GM19455 (cell line): Measurements from ENCODE around the gene CXXC1.
"Not testable (repeated sequence)": the region's sequence is repeated elsewhere in the genome, so short reads cannot be mapped to it uniquely, and the experiment has no call there.

Source experiments
- ATAC-seq: cut with Tn5 transposase; IDR thresholded peaks from one replicate; pipeline ENCODE4 v1.9.1; 2021; ENCODE audit not compliant: unreplicated experiment

CXXC1 gene

DNA sequence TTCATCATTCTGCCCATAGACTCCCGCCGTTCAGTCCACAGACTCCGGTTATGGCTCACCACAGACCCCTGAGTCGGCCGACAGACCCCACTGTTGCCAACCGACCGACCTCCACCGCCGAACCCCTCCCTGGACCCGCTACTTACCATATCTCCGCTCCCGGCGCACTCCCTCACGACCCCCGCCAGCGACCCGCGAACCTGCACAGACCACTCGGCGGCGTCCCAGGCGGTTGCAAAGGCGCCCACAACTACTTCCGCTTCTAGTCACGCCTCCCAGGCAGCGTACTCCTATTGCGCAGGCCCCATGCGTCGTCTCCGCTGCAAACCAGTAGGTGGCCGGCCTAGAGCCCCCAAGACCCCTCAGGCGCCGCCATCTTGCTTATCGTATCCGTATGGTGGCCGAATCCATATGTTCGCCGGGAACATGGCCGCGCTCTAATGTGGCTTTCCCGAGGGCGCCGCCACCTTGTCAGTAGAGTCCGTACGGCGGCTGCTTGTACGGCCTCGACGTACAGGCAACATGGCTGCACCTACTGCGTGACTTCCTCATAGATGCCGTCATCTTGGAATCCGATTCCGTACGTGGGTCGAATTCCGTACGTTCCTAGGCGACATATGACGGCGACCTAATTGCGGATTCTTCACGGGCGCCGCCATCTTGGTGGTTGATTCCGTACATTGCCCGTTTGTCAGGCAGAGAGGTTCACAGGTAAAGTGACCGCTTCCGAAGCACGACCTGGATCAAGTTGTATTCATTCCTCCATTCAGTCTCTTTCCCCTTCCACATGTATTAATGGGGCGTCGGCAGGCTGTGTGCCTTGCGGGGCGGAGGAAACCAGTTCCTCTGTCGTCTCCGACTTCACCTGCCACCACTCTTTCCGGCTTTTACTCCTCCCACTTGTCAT is at the start of gene CXXC1:
Gene CXXC1, minus strand, starts transcription at position 252 of the 907 bp plus-strand sequence. Its CDS starts 103 bp downstream, at position 149.
- ATAC-seq, result peak; percentile 89

DNA sequence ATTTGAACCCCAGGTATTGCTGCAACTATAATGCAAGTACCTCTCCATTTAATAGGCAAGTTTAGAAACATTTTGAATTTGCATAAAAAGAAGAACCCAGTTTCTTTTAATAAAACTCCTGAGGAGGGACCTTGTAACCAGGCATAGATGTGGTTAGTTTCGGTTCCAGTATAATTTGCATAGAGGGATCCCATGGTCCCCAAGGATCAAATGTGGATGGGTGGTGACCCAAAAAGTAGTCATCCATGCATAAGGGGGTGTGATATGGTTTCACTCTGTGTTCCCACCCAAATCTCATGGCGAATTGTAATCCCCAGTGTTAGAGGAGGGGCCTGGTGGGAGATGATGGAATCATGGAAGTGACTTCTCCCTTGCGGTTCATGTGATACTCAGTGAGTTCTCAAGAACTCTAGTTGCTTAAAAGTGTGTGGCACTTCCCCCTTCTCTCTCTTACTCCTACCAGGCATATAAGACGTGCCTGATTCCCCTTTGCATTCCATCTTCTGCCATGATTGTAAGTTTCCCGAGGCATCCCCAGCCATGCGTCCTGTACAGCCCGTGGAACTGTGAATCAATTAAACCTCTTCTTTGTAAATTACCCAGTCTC is 47.2 kb upstream of the CXXC1 start:
- ATAC-seq, result peak; percentile 61

DNA sequence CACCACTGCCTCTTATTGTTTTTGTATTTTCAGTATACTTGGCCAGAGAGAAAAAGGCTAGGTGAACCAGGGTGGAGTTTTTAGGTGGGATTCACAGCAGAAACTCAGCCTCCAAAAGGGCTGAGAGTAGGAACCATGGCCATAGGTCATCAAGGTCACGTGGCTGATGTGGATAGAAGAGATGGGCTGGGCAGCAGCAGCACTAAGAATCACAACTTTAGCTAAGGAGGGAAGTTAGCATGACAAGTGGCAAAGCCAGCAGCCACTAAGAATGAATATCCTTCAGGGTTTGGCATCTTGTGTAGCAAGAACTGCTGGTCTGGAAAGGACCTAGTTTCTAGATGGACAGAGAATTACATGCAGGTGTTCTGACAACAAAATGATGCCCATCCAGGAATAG is 44.2 kb upstream of the CXXC1 start:
- no peak for ATAC-seq

DNA sequence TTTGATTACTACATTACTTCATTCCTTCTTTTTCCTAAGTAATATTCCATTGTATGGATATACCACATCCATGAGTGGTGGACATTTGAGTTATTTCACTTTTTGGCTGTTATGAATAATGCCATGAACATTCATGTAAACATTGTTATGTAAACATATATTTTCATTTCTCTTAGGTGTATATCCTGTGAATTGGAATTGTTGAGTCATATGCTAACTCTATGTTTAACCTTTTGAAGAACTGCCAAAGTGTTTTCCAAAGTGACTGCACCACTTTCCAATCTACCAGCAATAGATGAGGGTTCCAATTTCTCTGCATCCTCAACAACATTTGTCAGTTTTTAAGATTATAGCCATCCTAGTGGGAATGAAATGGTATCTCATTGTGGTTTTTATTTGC is 42.7 kb upstream of the CXXC1 start:
- ATAC-seq, result no peak

DNA sequence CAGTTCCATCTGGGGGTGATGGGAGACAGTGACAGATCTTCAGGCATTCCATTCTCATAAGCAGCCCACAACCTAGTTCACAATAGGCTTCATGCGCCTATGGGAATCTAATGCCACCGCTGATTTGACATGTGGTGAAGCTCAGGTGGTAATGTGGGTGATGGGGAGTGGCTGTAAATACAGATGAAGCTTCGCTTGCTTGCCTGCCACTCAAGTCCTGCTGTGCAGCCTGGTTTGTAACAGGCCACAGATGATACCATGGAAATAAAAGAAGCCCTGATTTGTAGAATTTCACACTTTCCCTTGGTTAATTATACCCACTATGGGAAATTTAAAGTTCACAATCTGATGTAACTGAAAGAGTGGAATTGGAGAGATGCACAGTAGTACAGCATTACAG is 40.5 kb upstream of the CXXC1 start:
- ATAC-seq, result no peak

DNA sequence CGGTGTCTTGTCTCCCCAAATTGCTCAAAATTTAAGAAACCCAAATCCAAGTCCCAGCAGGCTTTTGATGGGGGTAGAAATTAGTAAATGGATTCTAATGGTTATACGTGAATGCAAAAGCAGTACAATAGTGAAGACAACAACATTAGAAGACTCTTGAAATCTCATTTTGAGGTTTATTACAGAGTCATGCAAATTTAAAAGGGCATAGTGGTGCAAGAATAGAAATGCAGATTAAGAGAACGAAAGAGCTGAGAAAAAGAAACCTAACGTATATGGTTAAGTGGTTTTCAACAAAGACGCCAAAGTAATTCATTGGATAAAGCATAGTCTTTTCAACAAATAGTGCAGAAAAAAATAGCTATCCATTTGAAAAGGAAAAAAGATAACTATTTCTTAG is 33.2 kb upstream of the CXXC1 start:
- ATAC-seq, result peak; percentile 80

DNA sequence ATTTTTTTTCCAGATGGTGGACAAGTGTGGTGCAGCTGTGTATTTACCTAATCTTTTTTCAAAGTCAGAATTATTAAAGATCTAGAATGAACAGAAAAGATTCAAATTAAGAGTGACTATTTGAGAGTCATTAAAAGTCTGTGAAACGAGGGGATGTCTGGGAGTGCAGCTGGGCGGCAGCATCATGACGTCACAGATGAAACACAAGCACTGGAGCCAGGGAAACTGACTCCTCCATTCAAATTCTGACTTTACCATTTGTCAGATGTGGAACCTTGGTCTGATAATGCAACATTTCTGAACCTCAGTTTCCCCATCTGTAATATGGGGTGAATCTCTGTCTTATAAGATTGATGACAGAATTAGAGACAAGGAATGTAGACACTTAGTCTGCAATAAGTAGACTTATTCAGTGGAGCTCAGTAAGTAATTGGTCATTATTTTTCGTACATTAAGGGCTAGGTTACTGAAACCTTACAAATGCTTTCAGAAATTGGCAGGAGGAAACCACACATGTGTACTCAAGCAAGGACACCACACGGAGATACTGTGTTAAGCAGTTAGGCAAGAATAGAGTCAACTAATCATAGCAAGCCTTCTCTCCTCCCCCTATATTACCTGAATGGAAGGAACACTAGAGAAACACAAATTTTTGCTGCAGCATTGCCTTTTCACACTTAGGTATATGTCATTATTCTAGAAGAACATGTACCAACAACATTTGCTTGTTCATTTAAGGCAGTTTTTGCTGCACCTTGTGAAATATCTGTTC is 27.8 kb upstream of the CXXC1 start:
- ATAC-seq, result peak; percentile 80

DNA sequence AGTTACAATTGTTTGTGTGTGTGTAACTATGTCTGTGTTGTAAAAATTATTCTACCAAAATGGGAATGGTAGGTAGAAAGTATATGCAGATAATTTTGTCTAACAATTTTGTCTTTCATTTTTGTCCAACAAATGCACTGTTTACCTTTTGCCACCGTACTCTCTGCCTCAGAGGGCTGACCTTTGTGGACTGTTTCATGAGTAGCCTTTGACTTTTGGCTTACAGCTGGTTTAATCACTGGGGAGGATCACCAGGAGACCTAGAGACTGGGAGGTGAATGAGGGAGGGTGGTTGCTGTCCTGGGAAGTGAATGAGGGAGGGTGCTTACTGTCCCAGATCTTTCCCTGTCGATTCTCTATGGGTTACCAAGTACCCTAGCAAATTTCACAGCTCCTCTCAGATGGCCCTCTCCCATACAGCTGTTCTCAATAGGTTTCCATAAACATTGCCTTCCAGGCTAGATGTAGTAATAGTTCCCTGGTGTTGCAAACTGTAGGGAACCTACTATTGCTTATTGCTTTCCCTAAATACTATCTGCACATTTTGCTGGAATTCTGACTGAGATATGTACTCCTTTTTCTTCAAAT is 26.5 kb upstream of the CXXC1 start:
- no peak for ATAC-seq

DNA sequence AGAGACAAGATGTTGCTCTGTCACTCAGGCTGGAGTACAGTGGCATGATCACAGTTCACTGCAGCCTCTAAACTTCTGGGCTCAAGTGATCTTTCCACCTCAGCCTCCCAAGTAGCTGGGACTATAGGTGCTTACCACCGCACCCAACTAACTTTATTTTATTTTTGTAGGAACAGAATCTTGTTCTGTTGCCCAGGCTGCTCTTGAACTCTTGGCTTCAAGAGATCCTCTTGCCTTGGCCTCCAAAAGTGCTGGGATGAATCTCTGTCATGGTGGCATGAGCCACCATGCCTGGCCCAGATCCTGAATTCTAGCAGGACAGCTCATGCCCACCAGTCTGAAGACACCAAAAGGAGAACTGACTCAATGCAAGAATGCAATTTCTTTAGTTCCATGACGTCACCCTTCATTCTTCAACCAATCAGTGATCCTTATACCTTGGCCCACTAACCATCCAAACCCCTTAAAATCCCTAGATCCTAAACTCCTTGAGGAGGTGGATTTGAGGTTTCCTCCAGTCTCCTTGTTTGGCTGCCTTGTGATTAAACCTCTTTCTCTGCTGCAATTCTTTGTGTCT is 25.6 kb upstream of the CXXC1 start:
- peak; percentile 4 for ATAC-seq

DNA sequence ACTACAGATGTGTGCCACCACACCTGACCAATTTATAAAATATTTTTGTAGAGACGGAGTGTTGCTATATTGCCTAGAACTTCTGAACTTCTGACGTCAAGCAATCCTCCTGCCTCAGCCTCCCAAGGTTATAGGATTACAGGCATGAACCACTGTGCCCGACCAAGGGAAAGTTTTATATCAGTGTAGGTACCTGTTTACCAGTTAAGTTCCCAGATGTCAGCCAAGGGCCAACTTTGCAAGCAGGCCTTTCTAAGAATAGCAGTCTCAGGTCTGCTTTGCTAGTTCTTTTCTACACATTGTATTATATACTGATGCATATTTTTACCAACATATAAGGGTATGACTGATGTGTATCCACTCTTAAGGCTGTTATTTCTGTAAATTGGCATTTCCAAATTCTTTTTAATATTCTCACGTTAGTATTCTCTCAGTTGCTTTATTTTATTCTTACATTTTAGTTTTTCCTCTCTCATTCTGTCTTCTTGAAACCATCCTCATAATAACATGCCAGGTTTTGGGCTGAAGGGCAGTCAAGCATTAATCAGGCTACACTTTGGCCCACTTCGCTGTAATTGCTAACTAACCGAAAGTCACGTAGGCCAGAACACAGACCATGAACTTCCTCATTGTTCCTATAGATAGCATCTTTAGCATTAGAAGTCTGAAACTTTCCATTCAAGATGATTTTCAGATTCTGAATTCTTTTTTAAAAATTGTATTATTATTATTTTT is 25.0 kb upstream of the CXXC1 start:
- peak; percentile 70 for ATAC-seq

DNA sequence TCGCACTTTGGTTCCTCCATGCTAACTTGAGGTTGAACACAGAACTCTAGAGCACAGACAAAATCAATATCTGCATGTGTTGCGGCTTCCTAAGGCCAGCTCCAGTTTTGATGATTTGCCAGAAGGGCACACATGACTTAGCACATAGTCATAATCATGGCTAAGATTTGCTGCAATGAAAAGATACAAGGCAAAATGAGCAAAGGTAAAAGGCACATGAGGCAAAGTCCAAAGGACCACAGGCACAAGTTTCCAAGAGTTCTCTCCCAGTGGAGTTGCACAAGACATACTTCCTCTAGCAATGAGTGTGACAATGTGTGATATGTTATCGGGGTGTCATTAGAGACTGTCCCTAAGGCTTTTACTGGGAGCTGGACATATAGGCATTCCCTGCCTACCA is 24.2 kb upstream of the CXXC1 start:
- no peak for ATAC-seq

DNA sequence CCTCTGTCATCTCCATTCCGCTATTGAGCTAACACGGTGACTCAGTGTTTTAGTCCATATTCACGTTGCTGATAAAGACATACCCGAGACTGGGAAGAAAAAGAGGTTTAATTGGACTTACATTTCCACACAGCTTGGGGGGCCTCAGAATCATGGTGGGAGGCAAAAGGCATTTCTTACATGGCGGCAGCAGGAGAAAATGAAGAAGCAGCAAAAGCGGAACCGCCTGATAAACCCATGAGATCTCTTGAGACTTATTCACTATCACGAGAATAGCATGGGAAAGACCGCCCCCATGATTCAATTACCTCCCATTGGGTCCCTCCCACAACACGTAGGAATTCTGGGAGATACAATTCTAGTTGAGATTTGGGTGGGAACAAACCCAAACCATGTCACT is 22.6 kb upstream of the CXXC1 start:
- ATAC-seq, result no peak

DNA sequence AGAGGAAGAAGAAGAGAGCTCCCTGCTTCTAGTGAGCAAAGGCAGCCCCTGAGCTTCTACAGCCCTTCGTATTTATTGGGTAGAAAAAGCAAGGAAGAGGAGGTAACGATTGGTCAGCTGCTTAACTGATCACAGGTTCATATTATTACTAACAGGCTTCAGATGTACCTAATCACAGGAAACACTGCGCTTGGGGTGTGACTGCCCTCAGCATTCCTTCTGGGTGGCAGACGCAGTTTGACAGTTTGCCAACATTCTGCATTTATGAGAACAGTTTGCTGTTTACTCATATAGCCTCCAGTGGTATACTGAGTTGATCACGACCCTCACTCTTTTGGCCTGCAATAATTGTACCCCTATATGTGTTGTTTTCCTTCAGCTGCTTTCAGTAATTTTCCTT is 21.4 kb upstream of the CXXC1 start:
- not testable (repeated sequence) for ATAC-seq

DNA sequence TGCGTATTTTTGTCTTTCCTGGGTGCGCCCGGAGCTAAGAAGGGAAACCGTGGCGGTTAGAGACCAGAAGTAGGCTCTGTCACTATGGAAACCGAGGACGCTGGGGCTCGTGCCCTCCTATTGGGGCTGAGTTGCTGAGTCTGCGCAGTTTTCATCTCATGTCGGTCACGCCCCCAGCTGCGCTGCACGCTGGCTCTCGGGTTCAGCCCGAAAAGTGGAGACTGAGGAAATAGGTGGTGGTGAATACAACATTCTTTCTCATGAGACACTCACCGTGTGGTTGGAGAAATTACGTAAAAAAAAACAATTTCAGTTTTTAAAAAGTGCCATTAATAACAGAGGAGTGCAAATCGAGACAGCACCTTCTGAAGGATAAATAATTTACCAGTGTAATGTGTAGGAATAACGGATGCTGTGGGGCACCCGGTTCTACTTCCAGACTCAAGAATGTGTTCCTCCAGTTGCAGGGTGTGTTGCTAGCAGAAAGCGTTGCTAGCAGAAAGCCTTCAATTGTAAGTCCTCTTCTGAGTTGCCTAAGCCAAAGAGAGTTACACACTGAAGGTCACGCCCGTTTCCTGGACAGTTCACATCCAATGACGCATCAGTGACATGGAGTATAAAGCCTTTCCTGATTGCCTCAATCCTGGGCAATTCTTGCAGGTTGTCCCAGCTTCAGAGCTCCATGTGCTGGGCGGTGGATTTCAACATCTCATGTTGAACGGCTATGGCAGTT is 20.4 kb upstream of the CXXC1 start:
- ATAC-seq, result peak; percentile 93

DNA sequence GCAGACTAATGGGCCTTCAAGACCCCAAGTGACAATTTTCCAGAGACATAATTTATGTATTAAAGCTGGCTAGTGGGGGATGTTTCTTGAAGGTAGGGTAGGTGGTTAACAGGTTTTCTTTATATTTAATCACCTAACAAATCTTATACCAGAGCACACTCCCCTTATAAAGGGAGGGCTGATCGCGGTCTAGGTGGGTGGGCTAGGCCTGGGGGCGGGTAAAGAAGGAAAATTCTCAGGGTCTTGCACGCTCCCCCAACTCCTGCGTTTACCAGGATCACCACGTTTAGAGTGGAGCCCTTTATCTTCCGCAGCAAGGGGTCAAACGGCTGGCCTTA is 19.9 kb upstream of the CXXC1 start:
- ATAC-seq, result no peak

DNA sequence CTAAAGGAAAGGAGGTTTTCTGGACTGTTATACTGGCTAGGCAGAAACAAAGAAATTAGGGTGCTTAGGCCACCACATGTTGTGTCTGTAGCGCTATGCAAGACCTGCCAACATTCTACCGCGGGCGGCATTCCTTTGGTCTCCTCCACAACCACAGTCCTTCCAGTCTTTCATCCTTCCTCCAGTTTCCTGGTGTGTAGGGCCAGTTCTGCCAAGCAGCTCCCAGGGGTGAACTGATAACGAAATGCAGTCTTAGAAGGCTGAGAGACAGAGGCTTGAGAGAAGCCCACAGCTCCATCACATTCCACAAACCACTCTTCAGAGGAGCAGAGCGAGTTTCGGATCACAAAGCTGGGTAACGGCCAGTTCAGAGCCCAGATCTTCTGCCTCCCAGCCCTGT is 19.5 kb upstream of the CXXC1 start:
- no peak for ATAC-seq

DNA sequence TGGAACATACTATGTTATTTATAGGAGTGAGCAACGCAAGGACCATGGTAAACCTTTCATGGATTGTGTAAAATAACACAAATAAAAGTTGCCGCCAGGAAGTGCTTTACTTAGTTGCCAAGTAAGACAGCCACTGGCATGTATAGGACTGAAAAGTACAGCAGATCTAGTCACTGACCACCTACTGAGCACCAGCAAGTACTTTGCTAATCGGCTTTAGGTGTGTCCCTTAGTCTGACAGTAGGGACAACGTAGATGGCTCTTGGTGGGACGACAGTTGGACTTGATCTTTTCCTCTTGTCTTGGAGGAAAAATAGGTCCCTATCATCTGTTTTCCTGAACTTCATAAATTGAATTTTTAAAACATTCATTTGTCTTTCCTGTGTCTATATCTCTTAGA is 13.6 kb upstream of the CXXC1 start:
- ATAC-seq, result no peak

DNA sequence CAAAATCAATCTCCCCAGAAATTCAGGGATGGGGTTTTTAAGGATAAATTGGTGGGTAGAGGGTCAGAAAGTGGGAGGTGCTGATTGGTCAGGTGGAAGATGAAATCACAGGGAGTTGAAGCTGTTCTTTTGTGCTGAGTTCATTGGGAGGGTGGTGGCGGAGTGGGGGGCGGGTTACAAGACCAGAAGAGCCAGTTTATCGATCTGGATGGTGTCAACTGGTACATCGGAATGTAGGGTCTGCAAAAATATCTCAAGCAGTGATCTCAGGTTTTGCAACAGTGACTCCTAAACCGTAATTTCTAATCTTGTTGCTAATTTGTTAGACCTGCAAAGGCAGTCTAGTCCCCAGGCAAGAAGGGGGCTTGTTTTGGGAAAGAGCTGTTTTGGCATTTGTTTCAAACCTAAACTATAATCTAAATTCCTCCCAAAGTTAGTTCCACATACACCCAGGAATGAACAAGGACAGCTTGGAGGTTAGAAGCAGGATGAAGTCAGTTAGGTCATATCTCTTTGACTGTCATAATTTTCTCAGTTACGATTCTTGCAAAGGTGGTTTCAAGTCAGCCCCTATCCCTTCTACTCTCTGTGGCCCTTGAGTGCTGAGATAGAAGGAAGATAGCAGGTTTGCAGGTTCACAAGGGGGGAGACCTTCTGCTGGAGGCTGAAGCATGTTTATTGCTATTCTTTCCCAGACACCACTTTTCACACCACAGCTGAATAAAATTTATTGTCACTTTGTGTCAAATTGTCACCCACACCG is 12.3 kb upstream of the CXXC1 start:
- no peak for ATAC-seq
